ENCODE measurements around the gene CHD5.
A peak's percentile ranks its signal among the peaks of the same experiment; 100 is the strongest.

Gene CHD5

GRCh38 chr1:6200188-6200809 is 20.2 kb upstream of the CHD5 start:
- DNase-seq = no peak

GRCh38 chr1:6199298-6200187 is 19.4 kb upstream of the CHD5 start, which contains the start of gene RPL22:
Gene RPL22, minus strand, starts transcription at chr1:6199595. Its CDS starts 22 bp downstream, at chr1:6199573.
- DNase-seq = peak; percentile 96

DNA sequence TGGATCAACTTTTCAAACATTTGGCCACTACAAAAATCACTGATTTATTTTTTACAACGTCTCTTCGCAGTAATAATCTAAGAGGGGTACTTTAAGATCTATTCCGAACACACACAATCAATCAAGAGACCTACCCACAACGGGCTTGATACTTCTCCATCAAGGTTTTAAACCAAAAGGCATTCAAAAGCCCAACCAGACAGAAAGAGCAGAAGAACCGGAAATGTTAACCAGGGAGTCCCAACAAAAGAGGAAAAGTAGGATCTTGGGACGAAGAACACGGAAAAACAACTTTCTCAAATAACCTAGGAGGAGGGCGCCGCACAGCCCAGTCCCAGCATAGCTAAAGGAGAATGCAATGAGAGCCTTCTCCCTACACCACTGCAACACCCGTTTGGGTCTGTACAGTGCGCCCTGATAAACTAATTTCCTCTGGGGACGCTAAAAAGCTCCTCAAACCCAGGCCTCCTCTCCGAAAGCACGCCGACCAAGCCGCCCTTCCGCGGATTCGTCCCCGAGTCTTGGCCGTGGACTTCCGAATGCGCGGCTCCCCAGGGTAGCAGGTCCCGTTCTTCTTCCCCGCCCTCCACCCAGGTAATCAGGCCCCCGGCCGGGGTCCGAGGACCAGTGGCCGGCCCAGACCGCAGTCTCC is 18.7 kb upstream of the CHD5 start:
- peak; percentile 78 for DNase-seq

GRCh38 chr1:6197746-6198427 is 17.8 kb upstream of the CHD5 start:
- DNase-seq = no peak

- no peak for DNase-seq
Measured at GRCh38 chr1:6191968-6192367, 11.8 kb upstream of the CHD5 start.

GRCh38 chr1:6188466-6188865 is 8.3 kb upstream of the CHD5 start:
- DNase-seq = no peak

DNA sequence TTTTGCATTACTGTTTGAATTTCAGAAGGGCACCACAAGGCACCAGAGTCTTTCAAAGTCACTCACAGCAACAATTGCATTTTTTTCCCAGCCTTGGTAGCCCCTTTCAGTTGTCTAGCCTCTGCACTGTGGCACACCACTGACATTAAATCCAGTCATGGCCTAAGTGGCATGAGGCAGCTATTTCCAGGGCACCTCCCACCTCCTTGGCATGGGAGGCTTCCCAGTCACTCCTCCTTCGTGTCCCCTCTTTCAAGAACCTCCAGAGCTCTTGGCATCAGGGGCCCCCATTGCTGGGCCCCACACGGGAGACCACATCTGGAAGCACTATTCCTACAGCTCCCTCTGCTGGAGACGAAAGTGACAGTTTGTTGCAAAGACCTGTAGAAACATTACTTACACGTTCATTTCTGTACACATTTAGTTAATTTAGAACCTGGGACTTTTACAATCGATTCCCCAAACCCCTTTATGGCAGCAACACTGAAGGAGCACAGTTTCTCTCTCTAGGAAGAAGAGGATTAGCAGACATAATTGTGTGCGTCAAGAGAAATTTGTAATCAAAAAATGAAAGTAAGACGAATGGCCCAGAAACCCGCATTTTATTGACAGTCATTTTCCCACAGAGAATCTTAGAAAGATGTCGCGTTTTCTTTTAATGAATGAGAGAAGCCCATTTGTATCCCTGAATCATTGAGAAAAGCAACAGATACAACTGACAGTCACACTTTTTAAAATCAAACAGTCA is 5.7 kb upstream of the CHD5 start:
- DNase-seq = no peak

GRCh38 chr1:6185151-6185550 is 5.0 kb upstream of the CHD5 start:
- DNase-seq = no peak

- no peak for DNase-seq
Measured at GRCh38 chr1:6184083-6184783, 4.1 kb upstream of the CHD5 start.

DNA sequence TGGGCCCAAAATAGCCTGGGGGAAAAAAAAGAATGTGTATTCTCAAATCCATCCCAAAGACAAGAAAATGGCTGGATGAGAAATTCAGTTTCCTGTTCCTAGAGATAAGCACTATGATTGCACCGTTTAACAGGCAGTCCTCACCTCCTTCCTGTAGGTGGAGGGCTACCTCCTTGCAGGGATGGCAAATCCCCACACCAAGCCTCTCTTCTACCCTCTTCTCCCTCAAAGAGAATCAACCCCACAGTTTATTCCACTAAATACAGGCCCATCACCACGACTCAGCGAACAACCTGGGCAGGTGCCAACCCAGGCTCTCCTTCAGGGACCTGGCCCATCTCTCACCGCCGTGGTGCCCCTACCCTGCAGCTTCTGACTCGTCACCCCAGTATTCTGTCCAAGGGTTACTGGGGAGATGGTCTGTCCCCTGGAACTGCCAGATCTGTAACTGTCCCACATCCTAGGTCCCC is 3.4 kb upstream of the CHD5 start:
- DNase-seq = peak; percentile 62

- no peak for DNase-seq
Measured at GRCh38 chr1:6181347-6181770, 1.2 kb upstream of the CHD5 start.

GRCh38 chr1:6180707-6181311 is 688 bp upstream of the CHD5 start:
- no peak for DNase-seq

DNA sequence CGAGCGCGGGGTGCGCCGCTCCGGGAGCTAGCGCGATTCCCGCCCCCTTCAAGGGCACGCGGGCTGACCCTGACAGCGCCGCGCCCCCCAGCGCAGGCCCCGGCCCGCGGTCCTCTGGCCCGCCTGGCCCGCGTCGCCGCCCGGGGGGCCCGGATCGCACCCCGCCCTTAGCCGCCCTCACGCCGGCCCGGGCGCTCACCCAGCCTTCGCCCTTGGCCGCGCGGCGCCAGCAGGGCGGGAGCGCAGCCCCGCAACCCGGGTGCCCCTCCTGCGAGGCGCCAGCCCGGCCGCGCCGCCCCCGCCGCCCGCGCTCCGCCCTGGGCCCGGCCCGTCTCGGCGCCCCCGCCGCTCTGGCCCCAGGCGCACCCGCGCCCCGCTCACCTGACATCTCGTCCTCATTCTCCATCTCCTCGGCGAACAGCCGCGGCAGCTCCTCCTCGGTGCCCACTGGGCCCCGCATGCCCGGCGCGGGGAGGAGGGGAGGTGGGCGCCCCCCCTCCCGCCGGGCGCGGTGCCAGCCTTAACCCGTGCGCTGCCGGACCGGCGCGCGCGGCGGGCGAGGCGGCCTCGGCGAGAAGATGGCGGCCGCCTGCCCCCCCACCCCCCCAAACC is 451 bp downstream of the CHD5 start:
- no peak for DNase-seq

DNA sequence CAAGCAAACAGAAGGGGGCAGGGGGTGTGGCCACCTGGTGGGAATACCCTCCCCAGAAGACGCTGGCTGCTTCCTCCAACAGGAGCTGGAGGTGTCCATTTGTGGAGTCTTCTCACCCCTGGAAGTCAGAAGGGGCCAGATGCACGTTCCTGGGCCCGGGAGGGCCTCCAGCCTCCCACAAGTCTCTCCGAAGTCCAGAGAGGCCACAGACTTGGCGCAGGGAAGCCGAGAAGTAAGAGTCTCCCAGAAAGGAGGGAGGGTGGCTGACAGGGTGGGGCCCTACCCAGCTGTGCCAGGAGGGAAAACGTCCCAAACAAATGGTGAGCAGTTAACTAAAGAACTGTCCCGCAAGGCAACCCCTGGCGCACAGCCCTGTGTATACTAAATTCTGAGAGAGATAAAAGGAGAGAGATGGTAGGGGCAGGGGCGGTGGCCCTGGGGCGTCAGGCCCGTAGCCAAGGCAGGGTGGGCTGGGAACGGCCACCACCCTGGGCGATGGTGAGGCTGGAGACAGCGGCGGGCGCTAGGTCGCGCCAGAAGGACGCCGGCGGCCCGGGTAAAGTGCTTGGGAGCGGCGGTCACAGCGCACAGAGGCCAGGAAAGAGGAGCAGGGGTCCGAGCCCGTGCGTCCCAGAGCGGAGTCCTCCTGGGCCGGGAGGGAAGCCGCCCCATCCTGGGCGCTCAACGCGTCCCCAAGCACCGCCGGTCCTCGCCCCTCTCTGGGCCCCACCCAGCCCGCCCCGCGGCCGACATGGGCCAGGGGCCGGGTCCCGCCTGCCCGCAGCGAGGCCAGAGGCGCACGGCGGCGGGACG is 1.2 kb downstream of the CHD5 start:
- DNase-seq = no peak

DNA sequence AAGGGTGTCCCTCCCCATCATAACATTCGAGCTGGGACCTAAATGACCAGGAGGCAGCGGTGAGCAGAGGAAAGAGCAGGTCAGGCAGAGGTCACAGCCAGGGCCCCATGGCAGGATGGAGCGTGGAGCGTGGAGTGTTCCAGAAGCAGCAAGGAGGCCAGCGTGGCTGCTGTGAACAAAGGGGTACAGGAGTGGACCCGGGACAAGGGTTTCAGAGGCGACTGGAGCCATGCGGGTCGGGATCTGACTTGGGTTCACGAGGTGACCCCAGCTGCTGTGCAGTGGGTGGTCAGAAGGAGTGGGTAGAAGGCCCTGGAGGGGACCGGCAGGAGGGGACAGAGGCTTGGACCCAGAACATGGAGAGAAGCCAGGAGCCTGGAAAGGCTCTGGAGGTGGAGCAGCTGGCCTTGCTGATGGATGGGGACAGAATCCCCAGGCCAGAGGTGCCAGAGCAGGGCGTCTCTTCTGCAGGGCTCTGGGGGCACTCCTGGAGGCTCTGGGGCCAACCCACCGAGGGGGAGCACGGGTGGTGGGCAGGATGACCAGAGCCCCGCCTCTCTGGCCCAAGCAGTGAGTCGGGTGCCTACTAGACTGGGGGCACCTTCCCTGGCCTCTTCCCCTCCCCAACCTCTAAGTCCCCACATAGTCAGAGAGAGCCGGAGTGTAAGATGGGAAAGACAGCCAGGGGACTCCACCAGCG is 2.3 kb downstream of the CHD5 start:
- no peak for DNase-seq

GRCh38 chr1:6176779-6177178 is 3.3 kb downstream of the CHD5 start:
- DNase-seq = no peak

- DNase-seq = no peak
Measured at GRCh38 chr1:6175411-6175828, 4.7 kb downstream of the CHD5 start.

GRCh38 chr1:6174621-6175410 is 5.3 kb downstream of the CHD5 start:
- no peak for DNase-seq
